GM12892 (cell line): ENCODE measurements around the gene ZMYND8.
"Not testable (repeated sequence)": the region's sequence is repeated elsewhere in the genome, so short reads cannot be mapped to it uniquely, and the experiment has no call there.

Experiments
- DNase-seq: peaks from one replicate; pipeline ENCODE4 v3.0.0; 2011; ENCODE audit not compliant: insufficient read length
- FAIRE-seq: peaks from 2 replicates; lab custom pipeline; 2011; peaks lifted over from hg19 to GRCh38; lab: Jason Lieb, UNC
- POLR2A ChIP-seq: IDR thresholded peaks from 2 replicates; pipeline ENCODE4 v1.6.1; 2011; ENCODE audit warnings: low read depth, low read length, control low read depth
- POLR2AphosphoS5 ChIP-seq: IDR thresholded peaks from 2 replicates; pipeline ENCODE4 v1.6.1; 2011; ENCODE audit warnings: low read depth, low read length, control low read depth
- TAF1 ChIP-seq: IDR thresholded peaks from 2 replicates; pipeline ENCODE4 v1.6.1; 2011; ENCODE audit warnings: low read depth, mild to moderate bottlenecking, control low read depth, low read length, borderline replicate concordance

The ZMYND8 gene

DNA sequence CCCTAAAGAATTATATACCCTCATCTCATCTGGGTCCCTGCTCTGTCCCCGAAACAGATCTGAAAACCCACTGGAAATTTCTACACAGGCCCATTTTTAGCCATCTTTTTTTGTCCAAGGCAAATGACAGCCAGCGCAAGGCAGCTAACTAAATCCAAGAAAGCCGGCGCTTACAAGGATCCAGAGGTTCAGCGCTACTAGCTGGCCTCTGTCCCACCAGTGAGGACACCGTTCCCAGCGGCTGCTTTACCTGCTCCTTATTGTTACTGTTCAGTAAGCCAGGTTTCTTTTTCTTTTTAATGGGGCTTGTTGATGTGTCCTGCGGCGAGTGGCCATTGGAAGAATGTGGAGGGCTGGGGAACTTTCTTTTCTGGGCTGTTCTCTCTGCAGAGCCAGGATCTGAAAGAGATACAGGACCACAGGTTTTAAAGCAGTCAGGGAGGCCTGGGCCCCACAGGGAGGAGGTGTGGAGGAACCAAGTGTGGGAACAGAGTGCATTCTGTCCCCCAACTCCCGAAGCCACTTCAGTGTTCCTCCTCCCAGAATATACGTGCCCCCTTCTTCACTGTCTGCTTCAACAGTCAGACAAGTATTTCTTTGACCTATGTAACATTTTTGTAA lies 46.6 kb downstream of the ZMYND8 start:
- FAIRE-seq (no peak), DNase-seq (no peak)
- no peak for TF ChIP-seq POLR2AphosphoS5
- no peak for TF ChIP-seq POLR2A
- no peak for TF ChIP-seq TAF1

DNA sequence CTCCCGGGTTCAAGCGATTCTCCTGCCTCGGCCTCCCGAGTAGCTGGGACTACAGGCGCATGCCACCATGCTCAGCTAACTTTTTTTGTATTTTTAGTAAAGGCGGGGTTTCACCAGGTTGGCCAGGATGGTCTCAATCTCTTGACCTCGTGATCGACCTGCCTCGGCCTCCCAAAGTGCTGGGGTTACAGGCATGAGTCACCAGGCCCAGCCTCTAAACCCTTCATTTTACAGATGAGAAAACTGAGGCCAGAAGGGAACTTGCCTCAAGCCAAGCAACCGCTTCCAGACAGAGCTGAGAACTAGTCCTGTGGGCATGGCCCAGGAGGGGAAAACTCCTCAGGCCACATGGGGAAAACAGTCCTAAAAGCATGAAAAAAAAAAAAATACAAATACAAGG lies 47.1 kb downstream of the ZMYND8 start:
- no peak for TF ChIP-seq POLR2A
- TF ChIP-seq TAF1: no peak
- TF ChIP-seq POLR2AphosphoS5: no peak
- no peak for FAIRE-seq
- no peak for DNase-seq

DNA sequence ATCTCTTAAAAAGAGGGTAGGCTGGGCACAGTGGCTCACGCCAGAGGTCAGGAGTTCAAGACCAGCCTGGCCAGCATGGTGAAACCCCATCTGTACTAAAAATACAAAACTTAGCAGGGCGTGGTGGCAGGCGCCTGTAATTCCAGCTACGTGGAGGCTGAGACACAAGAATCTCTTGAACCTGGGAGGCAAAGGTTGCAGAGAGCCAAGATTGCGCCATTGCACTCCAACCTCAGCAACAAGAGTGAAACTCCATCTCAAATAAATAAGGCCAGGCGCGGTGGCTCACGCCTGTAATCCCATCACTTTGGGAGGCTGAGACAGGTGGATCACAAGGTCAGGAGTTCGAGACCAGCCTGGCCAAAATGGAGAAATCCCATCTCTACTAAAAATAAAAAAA lies 48.9 kb downstream of the ZMYND8 start:
- DNase-seq, FAIRE-seq: not testable (repeated sequence)

DNA sequence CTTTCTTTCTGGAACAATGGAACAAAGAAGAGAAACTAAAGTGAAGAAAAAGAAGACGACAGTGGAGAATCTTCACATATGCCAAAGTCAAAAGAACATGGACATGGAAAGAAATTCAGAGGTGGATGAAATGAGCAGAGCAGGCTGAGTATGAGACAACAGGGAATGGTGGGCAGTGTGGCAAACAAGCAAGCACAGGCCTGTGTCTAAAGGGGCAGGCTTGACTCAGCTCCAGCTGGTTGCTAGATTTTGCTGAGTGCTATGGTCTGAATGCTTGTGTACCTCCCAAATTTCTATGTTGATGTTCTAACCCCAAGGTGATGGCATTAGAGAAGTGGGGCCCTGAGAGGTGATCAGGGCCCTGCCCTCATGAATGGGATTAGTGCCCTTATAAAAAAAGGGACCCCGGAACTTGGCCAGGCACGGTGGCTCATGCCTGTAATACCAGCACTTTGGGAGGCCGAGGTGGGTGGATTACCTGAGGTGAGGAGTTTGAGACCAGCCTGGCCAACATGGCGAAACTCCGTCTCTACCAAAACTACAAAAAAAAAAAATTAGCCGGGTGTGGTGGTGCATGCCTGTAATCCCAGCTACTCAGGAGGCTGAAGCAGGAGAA lies 49.6 kb downstream of the ZMYND8 start:
- FAIRE-seq: no peak
- no peak for DNase-seq
- TF ChIP-seq POLR2AphosphoS5 (no peak), POLR2A (no peak), TAF1 (no peak)

DNA sequence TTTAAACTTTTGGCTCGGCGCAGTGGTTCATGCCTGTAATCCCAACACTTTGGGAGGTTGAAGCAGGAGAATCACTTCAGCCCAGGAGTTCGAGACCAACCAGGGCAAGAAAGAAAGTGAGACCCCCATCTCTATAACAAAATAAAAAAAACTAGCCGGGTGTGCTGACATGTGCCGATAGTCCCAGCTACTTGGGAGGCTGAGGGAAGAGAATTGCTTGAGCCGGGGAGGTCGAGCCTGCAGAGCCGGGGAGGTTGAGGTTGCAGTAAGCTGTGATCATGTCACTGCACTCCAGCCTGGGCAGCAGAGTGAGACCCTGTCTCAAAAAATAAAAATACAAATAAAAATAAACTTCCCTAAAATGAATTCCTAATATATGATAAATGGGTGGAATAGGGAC lies 50.4 kb downstream of the ZMYND8 start:
- TF ChIP-seq TAF1 (no peak), POLR2AphosphoS5 (no peak), POLR2A (no peak)
- DNase-seq: no peak
- no peak for FAIRE-seq

DNA sequence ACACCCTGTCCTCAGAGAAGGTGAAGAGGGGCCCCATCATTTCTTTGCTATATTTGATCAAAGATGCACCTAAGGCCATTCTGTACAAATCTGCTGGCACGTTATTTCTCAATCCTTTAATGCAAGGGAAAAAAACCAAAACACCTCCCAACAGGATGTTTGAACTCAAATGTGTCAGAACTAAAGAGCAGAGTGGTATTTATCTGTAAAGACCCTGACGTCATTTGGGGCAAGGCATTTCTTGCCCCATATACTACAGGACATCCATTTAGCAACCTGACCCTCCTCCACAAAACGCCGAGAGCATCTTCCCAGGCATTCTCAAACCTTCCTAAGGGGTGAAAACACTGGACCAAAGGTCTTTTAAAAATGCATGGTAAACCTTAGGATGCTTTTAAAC lies 50.8 kb downstream of the ZMYND8 start:
- FAIRE-seq (no peak), DNase-seq (no peak)
- TF ChIP-seq TAF1: no peak

DNA sequence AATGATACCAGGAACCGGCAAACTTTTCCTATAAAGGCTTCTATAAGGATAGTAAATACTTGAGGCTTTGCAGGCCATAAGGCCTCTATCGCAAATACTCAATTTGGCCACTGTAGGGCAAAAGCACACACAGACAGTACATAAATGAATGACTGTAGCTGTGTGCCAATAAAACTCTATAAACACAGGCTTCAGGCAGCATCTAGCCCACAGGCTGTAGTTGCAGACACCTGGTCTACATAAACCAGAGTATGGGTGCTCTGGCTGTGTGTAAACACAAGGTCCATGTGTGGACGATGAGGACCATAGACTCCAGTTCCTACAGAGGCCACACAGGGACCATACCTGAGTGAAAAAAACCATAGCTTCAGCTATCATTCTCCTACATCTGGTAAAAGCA lies 52.2 kb downstream of the ZMYND8 start:
- DNase-seq: no peak
- no peak for FAIRE-seq
- TF ChIP-seq POLR2A: no peak
- TF ChIP-seq TAF1: no peak
- no peak for TF ChIP-seq POLR2AphosphoS5

DNA sequence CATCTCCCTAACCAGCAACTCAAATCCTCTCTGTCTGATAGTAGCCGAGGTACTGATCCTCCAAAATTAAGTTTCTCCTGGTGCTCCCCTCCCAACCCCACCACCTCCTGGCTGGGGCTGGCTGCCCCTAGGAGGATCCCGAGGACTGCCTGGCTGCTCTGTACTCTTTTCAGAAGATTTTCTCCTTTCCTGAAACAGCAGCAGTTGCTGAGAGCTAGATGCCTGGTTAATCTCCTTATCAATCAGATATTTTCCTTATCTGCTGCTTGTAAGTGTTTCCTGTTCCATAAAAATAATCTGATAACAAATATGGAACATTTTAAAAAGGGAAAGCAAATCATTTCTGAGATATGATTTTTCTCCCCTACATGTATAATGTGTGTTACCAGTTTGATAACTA lies 52.8 kb downstream of the ZMYND8 start:
- no peak for FAIRE-seq
- no peak for DNase-seq
- TF ChIP-seq POLR2AphosphoS5 (no peak), POLR2A (no peak), TAF1 (no peak)

DNA sequence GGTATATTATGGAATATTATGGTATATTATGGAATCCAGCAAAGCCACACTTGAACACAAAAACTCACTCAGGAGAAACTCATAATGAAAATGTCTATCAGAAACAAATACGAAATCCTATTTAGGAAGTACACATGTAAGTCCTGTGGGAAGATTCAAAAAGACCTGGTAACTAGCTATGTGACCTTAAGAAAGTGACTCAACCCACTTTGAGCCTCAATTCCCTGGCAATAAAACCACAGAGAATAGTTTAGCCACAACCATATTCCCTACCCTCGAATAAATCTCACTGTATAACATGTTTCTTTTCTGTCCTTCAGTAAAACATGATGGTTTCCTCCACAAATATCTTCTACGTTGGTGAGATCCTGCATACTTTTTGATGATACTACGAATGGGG lies 56.4 kb downstream of the ZMYND8 start:
- TF ChIP-seq TAF1 (no peak), POLR2A (no peak), POLR2AphosphoS5 (no peak)
- FAIRE-seq (no peak), DNase-seq (no peak)

DNA sequence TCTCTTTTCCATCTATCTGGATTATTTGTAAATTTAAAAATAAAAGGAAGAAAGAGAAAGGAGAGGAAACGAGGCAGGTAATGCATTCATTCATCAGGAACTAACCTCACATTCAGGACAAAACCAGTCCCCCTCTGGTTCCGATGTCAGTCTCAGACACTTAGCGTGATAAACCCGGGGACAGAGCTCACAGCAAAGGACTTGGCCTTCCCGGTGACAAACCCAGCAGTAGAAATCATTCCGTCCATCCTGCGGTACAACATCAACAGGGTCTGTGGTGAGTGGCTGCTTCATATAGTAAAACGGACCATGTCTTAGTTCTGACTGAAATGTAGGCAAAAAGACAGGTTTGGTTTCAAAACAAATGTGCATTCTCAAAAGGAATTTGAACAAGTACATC lies 57.9 kb downstream of the ZMYND8 start:
- FAIRE-seq (no peak), DNase-seq (no peak)
- TF ChIP-seq POLR2A (no peak), POLR2AphosphoS5 (no peak), TAF1 (no peak)

DNA sequence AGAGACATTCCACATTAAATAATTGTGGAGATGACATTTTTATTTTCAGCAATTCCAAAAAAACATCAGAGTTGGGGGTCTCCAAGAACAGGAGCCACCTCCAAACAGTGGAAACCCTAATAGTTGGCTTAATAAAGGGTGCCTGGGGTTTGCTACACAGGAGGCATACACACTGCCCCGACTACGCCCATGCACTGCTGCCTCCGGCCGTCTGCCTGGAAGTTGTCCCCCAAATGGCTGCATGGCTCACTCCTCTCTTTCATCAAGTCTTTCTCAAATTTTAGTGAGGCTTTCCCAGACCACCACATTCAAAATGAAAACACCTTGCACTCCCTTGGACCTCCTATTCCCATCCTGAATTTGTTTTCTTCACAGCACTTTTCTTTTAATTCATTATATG lies 58.8 kb downstream of the ZMYND8 start:
- TF ChIP-seq TAF1 (no peak), POLR2AphosphoS5 (no peak), POLR2A (no peak)
- DNase-seq (no peak), FAIRE-seq (no peak)

DNA sequence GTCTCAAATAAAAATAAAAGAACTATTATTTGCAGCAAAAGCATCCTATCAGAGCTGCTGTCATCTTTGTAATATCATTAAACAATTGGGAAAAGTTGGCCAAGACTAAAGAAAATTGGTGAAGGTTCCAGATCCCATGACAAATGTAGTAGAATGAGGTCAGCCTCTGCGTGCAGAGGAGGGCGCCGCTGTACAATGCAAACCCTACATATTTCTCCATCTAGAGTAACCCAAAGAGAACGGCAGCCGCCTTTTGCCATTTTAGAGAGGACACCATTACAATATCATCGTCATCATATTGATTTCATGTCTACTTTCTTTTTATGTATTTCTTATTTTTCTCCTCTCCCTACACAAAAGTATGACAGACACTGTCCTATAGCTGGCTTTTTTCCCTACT lies 59.5 kb downstream of the ZMYND8 start:
- FAIRE-seq (no peak), DNase-seq (no peak)
- TF ChIP-seq POLR2AphosphoS5: no peak
- TF ChIP-seq POLR2A: no peak
- no peak for TF ChIP-seq TAF1
